HepG2 (cell line): ENCODE measurements around the gene SEPTIN2. TPM values are rescaled to one million over a fixed set of nuclear protein-coding genes. Genes with fewer than 3 reads are reported as not detected.

Experiments
- ATAD3A ChIP-seq: sonication (generic); formaldehyde crosslinking; IDR thresholded peaks from 2 replicates; pipeline ENCODE4 v1.4.0; 2020; ENCODE audit warnings: missing genetic modification reagents
- BCL6 ChIP-seq: IDR thresholded peaks from 2 replicates; pipeline ENCODE4 v1.6.1; 2016; ENCODE audit warnings: missing genetic modification reagents, missing compliant biosample characterization
- ERF ChIP-seq: IDR thresholded peaks from 2 replicates; pipeline ENCODE4 v1.6.1; 2018; ENCODE audit warnings: missing biosample characterization, missing genetic modification reagents
- HMG20B ChIP-seq: conservative IDR thresholded peaks from 2 replicates; pipeline ENCODE4 v1.6.1; 2016; ENCODE audit warnings: missing genetic modification reagents, missing compliant biosample characterization
- LRRFIP1 ChIP-seq: sonication (generic); formaldehyde crosslinking; conservative IDR thresholded peaks from 2 replicates; pipeline ENCODE4 v1.4.0; 2020; ENCODE audit warnings: missing genetic modification reagents
- MXD4 ChIP-seq: IDR thresholded peaks from 2 replicates; pipeline ENCODE4 v1.6.1; 2016; ENCODE audit warnings: mild to moderate bottlenecking, missing biosample characterization, missing genetic modification reagents
- NFYC ChIP-seq: IDR thresholded peaks from 2 replicates; pipeline ENCODE4 v1.6.1; 2016; ENCODE audit warnings: missing genetic modification reagents, missing compliant biosample characterization
- RBM22 ChIP-seq: fragments of 200-400 bp; formaldehyde crosslinking; optimal IDR thresholded peaks from 2 replicates; pipeline ENCODE3; 2017; ENCODE audit warnings: mild to moderate bottlenecking, low read length, moderate library complexity
- RFXANK ChIP-seq: IDR thresholded peaks from 2 replicates; pipeline ENCODE4 v1.6.1; 2016
- SRSF1 ChIP-seq: fragments of 200-400 bp; formaldehyde crosslinking; optimal IDR thresholded peaks from 2 replicates; pipeline ENCODE3; 2017; ENCODE audit warnings: mild to moderate bottlenecking, low read depth, low read length, moderate library complexity
- TCF7 ChIP-seq: sonication (generic); IDR thresholded peaks from 2 replicates; pipeline ENCODE4 v1.6.1; 2016; ENCODE audit warnings: antibody characterized with exemption, low read depth
- THAP7 ChIP-seq: sonication (generic); formaldehyde crosslinking; IDR thresholded peaks from 2 replicates; pipeline ENCODE4 v1.8.1; 2023; ENCODE audit warnings: mild to moderate bottlenecking, missing genetic modification reagents
- ZHX2 ChIP-seq, 2 experiments: sonication (generic) in 1 of 2; formaldehyde crosslinking in 1 of 2; IDR thresholded peaks; 2 replicates each; pipeline versions ENCODE4 v1.6.1 to v1.9.0; 2014 to 2022; ENCODE audit warnings: antibody characterized with exemption in 1 of 2, borderline replicate concordance in 1 of 2, inconsistent platforms in 1 of 2, low read depth in 1 of 2, missing genetic modification reagents in 1 of 2
- ZNF253 ChIP-seq: sonication (generic); formaldehyde crosslinking; IDR thresholded peaks from 2 replicates; pipeline ENCODE4 v1.8.0; 2022; ENCODE audit warnings: mild to moderate bottlenecking, missing genetic modification reagents, borderline replicate concordance
- ZNF275 ChIP-seq: sonication (generic); formaldehyde crosslinking; IDR thresholded peaks from 2 replicates; pipeline ENCODE4 v1.8.0; 2022; ENCODE audit warnings: missing genetic modification reagents, mild to moderate bottlenecking, inconsistent platforms, borderline replicate concordance
- ZNF331 ChIP-seq: sonication (generic); formaldehyde crosslinking; IDR thresholded peaks from 2 replicates; pipeline ENCODE4 v1.4.0; 2020; ENCODE audit warnings: missing genetic modification reagents
- ZNF597 ChIP-seq: sonication (generic); formaldehyde crosslinking; IDR thresholded peaks from 2 replicates; pipeline ENCODE4 v1.5.0; 2020; ENCODE audit warnings: missing genetic modification reagents
- ZNF670 ChIP-seq: sonication (generic); formaldehyde crosslinking; IDR thresholded peaks from 2 replicates; pipeline ENCODE4 v1.8.0; 2022; ENCODE audit warnings: mild to moderate bottlenecking, missing genetic modification reagents, borderline replicate concordance
- ZNF777 ChIP-seq: sonication (generic); formaldehyde crosslinking; IDR thresholded peaks from 2 replicates; pipeline ENCODE4 v1.4.0; 2020; ENCODE audit warnings: missing genetic modification reagents
- polyA plus RNA-seq, 8 experiments: library from polyadenylated mRNA; depleted of rRNA in 3 of 8; stranded (reverse) in 7 of 8; unstranded in 1 of 8; fragments of >200 nt; fragmentation: Illumina TruSeq in 4 of 8; extraction: Trizol in 4 of 8; gene quantifications; 2 replicates each; pipeline versions ENCODE4 v1.2.1 to v1.2.3, GENCODE V29; 2011 to 2016; ENCODE audit warnings: low read depth in 4 of 8, missing spikeins in 1 of 8, mixed read lengths in 1 of 8; ENCODE audit not compliant: insufficient read depth in 1 of 8
- total RNA-seq, 5 experiments: library from RNA; depleted of rRNA; stranded (reverse); fragments of >200 nt; fragmentation: Illumina TruSeq; extraction: Trizol; gene quantifications; 2 replicates each; pipeline ENCODE4 v1.2.3, GENCODE V29; 2016; ENCODE audit warnings: low read depth in 1 of 5

Gene SEPTIN2
- total and polyA plus RNA-seq, 2 of the 13 experiments (the other 11 are each of a cell fraction or from before 2014, with no cell fraction given) = 493 to 733 TPM

- TF ChIP-seq ZHX2 (IDR thresholded peaks at IDR 0.05; ENCODE audit: low read depth) (no peak), ZHX2 (CRISPR knock-in tag; IDR thresholded peaks at IDR 0.05; ENCODE audit: borderline replicate concordance) (no peak; the same call in 1 of the 2 replicates), ZNF253 (no peak), THAP7 (CRISPR knock-in tag) (no peak), ZNF777 (CRISPR knock-in tag) (peak; percentile 44; the same call in 1 of the 2 replicates), RFXANK (CRISPR knock-in tag) (no peak), NFYC (CRISPR knock-in tag) (no peak), LRRFIP1 (CRISPR knock-in tag) (no peak), SRSF1 (no peak), HMG20B (CRISPR knock-in tag) (no peak), ZNF670 (CRISPR knock-in tag) (no peak), ZNF331 (CRISPR knock-in tag) (no peak), ERF (no peak), ZNF597 (CRISPR knock-in tag) (no peak), BCL6 (CRISPR knock-in tag) (peak; percentile 26; the same call in 1 of the 2 replicates), TCF7 (no peak), RBM22 (no peak), ATAD3A (CRISPR knock-in tag) (no peak), MXD4 (CRISPR knock-in tag) (no peak), ZNF275 (0 out of 2 replicates have a peak, but pooled peaks have one; percentile 14)
These were observed 43.9 kb upstream of the SEPTIN2 start (continued) for GRCh38 chr2:241271706-241272302.
